Immature natural killer cell (primary cell): ENCODE data around the gene PRAMEF33. TPM values are rescaled to one million over a fixed set of nuclear protein-coding genes. Genes with fewer than 3 reads are reported as not detected.
"Not testable (repeated sequence)": the region's sequence is repeated elsewhere in the genome, so short reads cannot be mapped to it uniquely, and the experiment has no call there.

Experiments used
- DNase-seq, 3 donors: peaks; one replicate each; pipeline ENCODE4 v3.0.0; 2022; ENCODE audit warnings: mixed read lengths in 1 of 3
- H3K27ac Mint-ChIP-seq, 6 donors: one replicate each; pipeline ENCODE4 v1.8.0; 2020; ENCODE audit warnings: mixed read lengths in 6 of 6, mild to moderate bottlenecking in 5 of 6, inconsistent platforms in 4 of 6, moderate library complexity in 3 of 6
- H3K27me3 Mint-ChIP-seq, 3 donors: one replicate each; pipeline ENCODE4 v1.8.0; 2020 to 2021; ENCODE audit warnings: low read depth in 3 of 3, mild to moderate bottlenecking in 3 of 3, mixed read lengths in 3 of 3, moderate library complexity in 3 of 3, inconsistent platforms in 1 of 3
- H3K36me3 Mint-ChIP-seq, 3 donors: one replicate each; pipeline ENCODE4 v1.8.0; 2020; ENCODE audit warnings: mixed read lengths in 3 of 3, inconsistent platforms in 2 of 3, mild to moderate bottlenecking in 2 of 3
- H3K4me1 Mint-ChIP-seq, 2 donors: one replicate each; pipeline ENCODE4 v1.8.0; 2020; ENCODE audit warnings: inconsistent platforms in 2 of 2, mild to moderate bottlenecking in 2 of 2, mixed read lengths in 2 of 2, moderate library complexity in 1 of 2
- H3K4me3 Mint-ChIP-seq, 5 donors: one replicate each; pipeline ENCODE4 v1.8.0; 2020; ENCODE audit warnings: mild to moderate bottlenecking in 5 of 5, mixed read lengths in 5 of 5, inconsistent platforms in 3 of 5, moderate library complexity in 3 of 5
- H3K9me3 Mint-ChIP-seq, 6 donors: one replicate each; pipeline ENCODE4 v1.8.0; 2020; ENCODE audit warnings: mild to moderate bottlenecking in 6 of 6, mixed read lengths in 6 of 6, inconsistent platforms in 4 of 6, moderate library complexity in 3 of 6
- polyA plus RNA-seq, 3 donors: library from polyadenylated mRNA; unstranded; fragments of 300-500 nt; fragmentation: Illumina TruSeq; gene quantifications; one replicate each; pipeline ENCODE4 v1.2.3, GENCODE V29; 2021

The PRAMEF33 gene, protein sequence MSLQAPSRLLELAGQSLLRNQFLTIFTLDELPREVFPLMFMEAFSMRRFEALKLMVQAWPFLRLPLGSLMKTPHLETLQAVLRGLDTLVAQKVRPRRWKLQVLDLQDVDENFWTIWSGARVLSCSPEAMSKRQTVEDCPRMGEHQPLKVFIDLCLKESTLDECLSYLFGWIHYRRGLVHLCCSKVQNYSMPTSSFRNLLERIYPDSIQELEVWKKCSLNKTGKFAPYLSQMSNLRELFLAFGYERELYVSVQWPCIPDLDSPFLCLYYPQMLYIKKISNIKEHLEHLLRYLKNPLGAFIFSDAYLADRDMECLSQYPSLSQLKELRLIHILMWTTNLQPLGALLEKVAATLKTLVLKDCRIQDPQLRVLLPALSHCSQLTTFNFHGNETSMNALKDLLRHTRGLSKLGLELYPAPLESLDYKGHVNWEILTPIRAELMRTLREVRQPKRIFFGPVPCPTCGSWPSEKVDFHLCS
- not detected for polyA plus RNA-seq

DNA sequence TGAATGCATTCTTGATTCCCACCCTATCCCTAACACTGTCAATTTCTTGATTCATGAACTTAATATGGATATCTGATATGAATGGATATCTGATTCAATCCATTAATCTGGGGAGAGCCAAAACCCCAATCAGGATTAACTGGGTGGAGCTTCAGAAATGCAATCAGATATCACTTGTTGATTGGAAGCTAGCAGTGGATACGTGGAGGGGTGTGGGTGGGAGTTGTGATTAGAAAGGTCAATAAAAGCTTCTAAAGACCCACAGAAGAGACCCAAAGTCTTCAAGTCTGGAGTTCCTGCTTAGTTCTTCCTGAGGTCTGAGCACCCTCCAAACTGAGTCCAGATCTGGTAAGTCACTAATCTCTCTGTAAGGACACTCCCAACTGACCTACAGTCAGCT is at the start of gene PRAMEF33:
Gene PRAMEF33 (plus strand): TSS at position 301 of the 400 bp plus-strand sequence. CDS start 2,416 bp downstream, outside the sequence.
- H3K9me3 Mint-ChIP-seq, H3K27me3 Mint-ChIP-seq, H3K27ac Mint-ChIP-seq, H3K4me3 Mint-ChIP-seq, H3K4me1 Mint-ChIP-seq, H3K36me3 Mint-ChIP-seq, DNase-seq: not testable (repeated sequence)

- DNase-seq, H3K4me1 Mint-ChIP-seq, H3K9me3 Mint-ChIP-seq, H3K4me3 Mint-ChIP-seq, H3K36me3 Mint-ChIP-seq, H3K27me3 Mint-ChIP-seq, H3K27ac Mint-ChIP-seq: not testable (repeated sequence)
These were observed 49.4 kb upstream of the PRAMEF33 start, which contains the start of gene PRAMEF5 for GRCh38 chr1:13253898-13254297. Gene PRAMEF5 (plus strand): TSS chr1:13254198. CDS start chr1:13259269, 5,071 bp downstream.

DNA sequence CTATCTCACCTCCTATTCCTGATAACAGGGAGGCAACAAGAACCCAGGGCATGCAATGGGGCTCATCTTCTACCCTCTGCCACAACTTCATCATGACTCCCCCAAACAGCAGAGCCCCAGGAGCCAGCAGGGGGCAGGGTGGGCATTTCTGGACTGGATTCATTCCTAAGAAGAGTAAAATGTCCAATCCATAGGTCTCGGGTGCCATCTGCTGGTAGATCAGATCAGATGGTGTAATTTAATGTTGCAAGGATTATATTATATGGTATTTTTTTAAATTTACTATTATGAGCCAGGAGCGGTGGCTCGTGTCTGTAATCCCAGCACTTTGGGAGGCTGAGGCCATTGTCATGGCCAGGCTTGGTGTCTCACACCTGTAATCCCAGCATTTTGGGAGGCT is 38.2 kb upstream of the PRAMEF33 start:
- H3K4me1 Mint-ChIP-seq, DNase-seq, H3K36me3 Mint-ChIP-seq, H3K9me3 Mint-ChIP-seq, H3K27me3 Mint-ChIP-seq, H3K4me3 Mint-ChIP-seq, H3K27ac Mint-ChIP-seq: not testable (repeated sequence)

- not testable (repeated sequence) for H3K27me3 Mint-ChIP-seq, H3K36me3 Mint-ChIP-seq, DNase-seq, H3K27ac Mint-ChIP-seq, H3K9me3 Mint-ChIP-seq, H3K4me3 Mint-ChIP-seq, H3K4me1 Mint-ChIP-seq
These were observed 26.3 kb upstream of the PRAMEF33 start for GRCh38 chr1:13277016-13277415.

GRCh38 chr1:13279617-13280016 is 23.7 kb upstream of the PRAMEF33 start:
- not testable (repeated sequence) for H3K27me3 Mint-ChIP-seq, H3K4me1 Mint-ChIP-seq, H3K36me3 Mint-ChIP-seq, H3K27ac Mint-ChIP-seq, H3K4me3 Mint-ChIP-seq, DNase-seq, H3K9me3 Mint-ChIP-seq

- H3K27ac Mint-ChIP-seq: not testable (repeated sequence)
These were observed 18.3 kb upstream of the PRAMEF33 start, which contains the start of gene PRAMEF8 for GRCh38 chr1:13285037-13285436. Gene PRAMEF8 (minus strand): TSS chr1:13285137. CDS start chr1:13284091, 1,046 bp downstream.

DNA sequence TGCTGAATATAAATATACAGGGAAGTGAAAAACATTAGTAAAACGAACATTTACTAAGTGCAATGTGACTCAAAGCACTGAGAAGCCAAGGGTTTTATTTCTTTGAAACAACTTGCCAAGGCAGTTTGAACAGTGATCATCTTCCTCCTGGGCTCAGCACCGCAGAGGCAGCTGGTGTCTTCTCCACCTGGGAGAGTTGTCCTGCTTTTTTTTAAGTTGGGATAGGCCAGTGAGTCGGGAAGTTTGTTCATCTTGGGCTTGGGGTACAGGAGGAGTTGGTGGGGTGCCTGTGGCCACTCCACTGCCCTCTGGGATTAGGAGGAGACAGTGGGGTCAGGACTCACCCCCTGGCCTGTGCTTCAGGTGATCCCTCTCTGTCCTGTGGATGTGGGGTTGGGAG is 14.3 kb upstream of the PRAMEF33 start:
- H3K4me1 Mint-ChIP-seq, H3K27me3 Mint-ChIP-seq, H3K27ac Mint-ChIP-seq, H3K9me3 Mint-ChIP-seq, H3K4me3 Mint-ChIP-seq, DNase-seq, H3K36me3 Mint-ChIP-seq: not testable (repeated sequence)

More at GRCh38 chr1:13285037-13285436, 18.3 kb upstream of the PRAMEF33 start, which contains the start of gene PRAMEF8:
- not testable (repeated sequence) for H3K4me1 Mint-ChIP-seq, H3K36me3 Mint-ChIP-seq, DNase-seq, H3K27me3 Mint-ChIP-seq, H3K9me3 Mint-ChIP-seq, H3K4me3 Mint-ChIP-seq

DNA sequence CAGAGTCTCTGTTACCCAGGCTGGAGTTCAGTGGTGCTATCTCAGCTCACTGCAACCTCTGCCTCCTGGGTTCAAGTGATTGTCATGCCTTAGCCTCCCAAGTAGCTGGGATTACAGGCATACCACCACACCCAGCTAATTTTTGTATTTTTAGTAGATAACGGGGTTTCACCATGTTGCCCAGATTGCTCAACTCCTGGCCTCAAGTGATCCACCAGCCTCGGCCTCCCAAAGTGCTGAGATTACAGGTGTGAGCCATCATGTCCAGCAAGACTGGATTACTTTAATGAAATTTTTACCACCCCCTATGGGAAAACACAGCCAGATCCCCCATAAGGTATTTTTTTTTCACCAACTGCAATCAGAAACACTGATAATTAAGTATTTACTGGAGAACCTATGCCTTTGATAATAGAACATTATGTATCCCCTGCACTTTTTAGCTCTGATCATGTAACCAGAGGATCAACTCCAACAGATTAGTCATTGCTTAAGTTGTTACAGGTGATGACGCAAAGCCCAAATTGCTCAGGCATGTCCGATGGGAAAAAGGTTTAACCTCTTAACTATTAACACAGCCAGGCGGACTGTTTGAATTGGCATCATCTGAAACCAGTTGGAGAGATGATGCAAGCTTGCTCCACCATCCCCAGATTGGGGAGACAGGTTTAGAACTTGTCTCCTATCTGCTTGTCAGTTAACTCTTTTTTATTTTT is 6.0 kb upstream of the PRAMEF33 start:
- H3K27ac Mint-ChIP-seq, H3K36me3 Mint-ChIP-seq, H3K27me3 Mint-ChIP-seq, DNase-seq, H3K4me1 Mint-ChIP-seq, H3K4me3 Mint-ChIP-seq, H3K9me3 Mint-ChIP-seq: not testable (repeated sequence)

GRCh38 chr1:13298699-13299098 is 4.6 kb upstream of the PRAMEF33 start:
- not testable (repeated sequence) for H3K27me3 Mint-ChIP-seq, H3K4me1 Mint-ChIP-seq, H3K36me3 Mint-ChIP-seq, DNase-seq, H3K4me3 Mint-ChIP-seq, H3K9me3 Mint-ChIP-seq, H3K27ac Mint-ChIP-seq

DNA sequence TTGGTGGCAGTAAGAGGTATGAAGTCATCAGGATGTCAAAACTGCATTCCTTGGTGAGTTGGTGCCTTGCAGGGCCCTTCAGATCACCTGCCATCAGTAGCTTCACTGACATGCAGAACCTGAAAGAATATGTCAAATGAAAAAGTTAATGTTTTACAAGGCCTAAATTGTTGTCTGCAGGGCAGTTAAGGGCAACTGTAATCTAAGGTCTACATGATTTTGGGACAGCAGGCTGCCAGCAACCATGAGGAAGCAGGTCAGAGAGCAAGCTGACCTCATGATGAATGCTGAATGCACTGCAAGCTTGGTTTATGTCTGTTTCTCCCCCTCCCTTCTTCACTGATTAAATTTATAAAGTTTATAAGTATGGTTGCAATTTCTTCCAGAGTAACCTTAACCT is 1.1 kb upstream of the PRAMEF33 start:
- not testable (repeated sequence) for H3K27me3 Mint-ChIP-seq, DNase-seq, H3K4me3 Mint-ChIP-seq, H3K4me1 Mint-ChIP-seq, H3K9me3 Mint-ChIP-seq, H3K27ac Mint-ChIP-seq, H3K36me3 Mint-ChIP-seq

GRCh38 chr1:13315281-13315680 is 11.9 kb downstream of the PRAMEF33 start, which contains the start of gene PRAMEF15:
Gene PRAMEF15 (plus strand): TSS chr1:13315581. CDS start chr1:13318408, 2,827 bp downstream.
- not testable (repeated sequence) for H3K27me3 Mint-ChIP-seq, H3K27ac Mint-ChIP-seq, H3K36me3 Mint-ChIP-seq

DNA sequence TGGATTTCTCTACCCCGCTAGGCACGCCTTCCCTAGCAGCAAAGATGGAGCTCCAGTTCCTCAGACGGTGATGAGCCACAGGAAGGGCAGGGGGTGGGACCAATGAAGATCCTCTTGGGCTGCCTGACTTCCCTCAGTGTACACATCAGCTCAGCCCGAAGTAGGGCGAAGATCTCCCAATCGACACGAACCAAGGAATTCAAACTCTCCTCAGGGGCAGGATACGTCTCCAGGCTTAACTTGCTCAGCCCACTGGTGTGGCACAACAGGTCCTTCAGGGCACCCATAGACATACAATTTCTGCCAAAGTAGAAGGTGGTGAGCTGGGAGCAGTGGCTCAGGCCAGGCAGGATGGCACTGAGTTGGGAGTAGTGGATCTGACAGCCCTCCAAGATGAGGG is 39.2 kb downstream of the PRAMEF33 start:
- not testable (repeated sequence) for H3K27ac Mint-ChIP-seq, H3K27me3 Mint-ChIP-seq, H3K4me3 Mint-ChIP-seq

More at GRCh38 chr1:13315281-13315680, 11.9 kb downstream of the PRAMEF33 start, which contains the start of gene PRAMEF15:
- not testable (repeated sequence) for H3K9me3 Mint-ChIP-seq, H3K4me1 Mint-ChIP-seq, DNase-seq, H3K4me3 Mint-ChIP-seq

GRCh38 chr1:13347034-13347433 is 43.7 kb downstream of the PRAMEF33 start, which contains the start of gene PRAMEF14:
Gene PRAMEF14 (minus strand): TSS chr1:13347134. CDS start chr1:13345314, 1,820 bp downstream.
- not testable (repeated sequence) for DNase-seq, H3K4me1 Mint-ChIP-seq, H3K27ac Mint-ChIP-seq, H3K4me3 Mint-ChIP-seq, H3K36me3 Mint-ChIP-seq, H3K27me3 Mint-ChIP-seq, H3K9me3 Mint-ChIP-seq

More for the DNA sequence above, 39.2 kb downstream of the PRAMEF33 start:
- H3K9me3 Mint-ChIP-seq, DNase-seq, H3K36me3 Mint-ChIP-seq, H3K4me1 Mint-ChIP-seq: not testable (repeated sequence)

DNA sequence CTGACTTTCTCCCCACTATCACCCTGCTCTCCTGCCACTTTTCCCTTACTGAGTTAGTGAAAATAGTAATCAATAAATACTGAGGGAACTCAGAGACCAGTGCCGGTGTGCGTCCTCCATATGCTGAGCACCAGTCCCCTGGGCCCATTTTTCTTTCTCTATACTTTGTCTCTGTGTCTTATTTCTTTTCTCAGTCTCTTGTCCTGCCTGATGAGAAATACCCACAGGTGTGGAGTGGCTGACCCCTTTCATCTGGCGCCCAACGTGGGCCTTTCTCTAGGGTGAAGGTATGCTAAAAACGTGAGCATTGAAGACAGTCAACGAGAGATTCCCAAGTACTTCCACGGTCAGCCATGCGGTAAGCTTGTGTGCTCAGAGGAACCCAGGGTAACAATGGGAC is 50.1 kb downstream of the PRAMEF33 start:
- H3K4me1 Mint-ChIP-seq, H3K4me3 Mint-ChIP-seq, DNase-seq, H3K36me3 Mint-ChIP-seq, H3K27ac Mint-ChIP-seq, H3K27me3 Mint-ChIP-seq: not testable (repeated sequence)
- peaks cover 0 to 19% (median 8%) of the 10 kb centered on the region in 6 donors for H3K9me3 Mint-ChIP-seq
